Lower lobe of right lung (tissue), 2 donors: ENCODE data around the gene ARHGAP22. TPM values are rescaled to one million over a fixed set of nuclear protein-coding genes. Genes with fewer than 3 reads are reported as not detected.

Source experiments
- ATAC-seq, 2 donors: fragments of 200-7000 bp; cut with Tn5 transposase; one replicate each; pipeline ENCODE4 v1.9.1; 2020 to 2022; ENCODE audit warnings: mild to moderate bottlenecking in 2 of 2, moderate library complexity in 2 of 2
- DNase-seq: peaks from one replicate; pipeline ENCODE4 v3.0.0-alpha.2; 2020
- H3K27ac ChIP-seq: fragments of 200-600 bp; one replicate; pipeline ENCODE4 v1.8.0; 2022
- H3K27me3 ChIP-seq: fragments of 200-600 bp; one replicate; pipeline ENCODE4 v1.8.0; 2022; ENCODE audit warnings: low read depth
- H3K36me3 ChIP-seq: fragments of 200-600 bp; one replicate; pipeline ENCODE4 v1.8.0; 2022; ENCODE audit warnings: mild to moderate bottlenecking
- H3K4me1 ChIP-seq: fragments of 200-600 bp; one replicate; pipeline ENCODE4 v1.8.0; 2022
- H3K4me3 ChIP-seq: fragments of 200-600 bp; one replicate; pipeline ENCODE4 v1.8.0; 2022; ENCODE audit warnings: mild to moderate bottlenecking
- H3K9me3 ChIP-seq: fragments of 200-600 bp; one replicate; pipeline ENCODE4 v1.8.0; 2022
- intact Hi-C: fragments of 100-400 bp; cut with DNase I; formaldehyde crosslinking; loops from one replicate; pipeline ENCODE4 v1.11.0; 2022
- total RNA-seq: library from RNA; stranded (reverse); fragmentation: NEBNext Ultra II Directional; extraction: Animal tissue kit (Norgen Biotek cat#: 25700); gene quantifications from one replicate; pipeline ENCODE4 v1.2.1, GENCODE V29; 2021
- TF ChIP-seq, protein P1 (sequence below): fragments of 200-600 bp; IDR thresholded peaks from one replicate; pipeline ENCODE4 v1.8.0; 2022; ENCODE audit warnings: antibody characterized with exemption, mild to moderate bottlenecking
- donor health status: DM: no; HTN: yes; CAD: no; lungs with severe emphysema.

Gene ARHGAP22
- total RNA-seq, 1 donor from 2014 or later, result 9.6 TPM

GRCh38 chr10:48612236-48612943 is 7.5 kb upstream of the ARHGAP22 start:
- no peak for DNase-seq
- TF ChIP-seq, protein P1, sequence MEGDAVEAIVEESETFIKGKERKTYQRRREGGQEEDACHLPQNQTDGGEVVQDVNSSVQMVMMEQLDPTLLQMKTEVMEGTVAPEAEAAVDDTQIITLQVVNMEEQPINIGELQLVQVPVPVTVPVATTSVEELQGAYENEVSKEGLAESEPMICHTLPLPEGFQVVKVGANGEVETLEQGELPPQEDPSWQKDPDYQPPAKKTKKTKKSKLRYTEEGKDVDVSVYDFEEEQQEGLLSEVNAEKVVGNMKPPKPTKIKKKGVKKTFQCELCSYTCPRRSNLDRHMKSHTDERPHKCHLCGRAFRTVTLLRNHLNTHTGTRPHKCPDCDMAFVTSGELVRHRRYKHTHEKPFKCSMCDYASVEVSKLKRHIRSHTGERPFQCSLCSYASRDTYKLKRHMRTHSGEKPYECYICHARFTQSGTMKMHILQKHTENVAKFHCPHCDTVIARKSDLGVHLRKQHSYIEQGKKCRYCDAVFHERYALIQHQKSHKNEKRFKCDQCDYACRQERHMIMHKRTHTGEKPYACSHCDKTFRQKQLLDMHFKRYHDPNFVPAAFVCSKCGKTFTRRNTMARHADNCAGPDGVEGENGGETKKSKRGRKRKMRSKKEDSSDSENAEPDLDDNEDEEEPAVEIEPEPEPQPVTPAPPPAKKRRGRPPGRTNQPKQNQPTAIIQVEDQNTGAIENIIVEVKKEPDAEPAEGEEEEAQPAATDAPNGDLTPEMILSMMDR, result no peak
- no peak for ATAC-seq
- H3K27me3 ChIP-seq, result no peaks in the 10 kb centered on the region
- H3K4me1 ChIP-seq, result no peaks in the 10 kb centered on the region
- no peaks in the 10 kb centered on the region for H3K9me3 ChIP-seq
- no peak overlapping the region for H3K27ac ChIP-seq
- H3K36me3 ChIP-seq, result no peaks in the 10 kb centered on the region
- H3K4me3 ChIP-seq, result no peak overlapping the region
- intact Hi-C loops, result no loop called here

GRCh38 chr10:48611133-48611532 is 6.3 kb upstream of the ARHGAP22 start:
- no peaks in the 10 kb centered on the region for H3K36me3 ChIP-seq
- H3K4me3 ChIP-seq, result no peak overlapping the region
- no peak overlapping the region for H3K27ac ChIP-seq
- DNase-seq (no peak), ATAC-seq (no peak)
- TF ChIP-seq, protein P1, result no peak
- intact Hi-C loops, result no loop called here
- peaks cover 6% of the 10 kb centered on the region for H3K4me1 ChIP-seq
- peaks cover 5% of the 10 kb centered on the region for H3K27me3 ChIP-seq
- no peaks in the 10 kb centered on the region for H3K9me3 ChIP-seq

DNA sequence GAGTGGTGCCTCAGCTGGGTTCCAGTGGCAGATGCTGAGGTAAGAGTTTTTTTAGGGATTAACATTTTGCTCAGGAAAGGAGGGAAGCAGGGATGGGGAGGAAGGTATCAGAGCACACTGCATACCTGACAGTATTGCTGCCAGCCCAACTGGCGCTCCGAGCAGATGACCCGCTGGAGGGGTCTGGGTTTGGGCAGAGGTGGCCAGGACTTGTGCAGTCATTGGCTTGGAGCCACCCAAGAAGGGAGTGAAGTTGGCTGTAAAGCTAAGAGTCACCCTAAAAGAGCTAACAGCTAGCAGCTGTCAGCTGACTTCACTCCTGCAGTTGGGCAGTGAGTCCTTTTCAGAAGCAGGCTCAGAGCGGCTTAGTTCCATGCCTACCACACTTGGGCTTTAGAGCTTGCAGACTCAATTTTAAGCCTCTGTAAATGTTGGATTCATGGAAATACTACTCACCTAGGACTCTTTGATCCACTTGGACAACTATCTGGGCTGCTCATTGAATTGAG is 5.8 kb upstream of the ARHGAP22 start:
- no peak for ATAC-seq
- Histone ChIP-seq H3K4me3 (no peak overlapping the region), H3K36me3 (no peaks in the 10 kb centered on the region), H3K4me1 (peaks cover 8% of the 10 kb centered on the region), H3K27ac (no peak overlapping the region), H3K27me3 (peaks cover 6% of the 10 kb centered on the region), H3K9me3 (no peaks in the 10 kb centered on the region)
- intact Hi-C loops, result no loop called here
- TF ChIP-seq, protein P1, result no peak
- DNase-seq, result no peak

- H3K36me3 ChIP-seq, result no peaks in the 10 kb centered on the region
- DNase-seq, result no peak
- TF ChIP-seq, protein P1, result no peak
- H3K27ac ChIP-seq, result no peak overlapping the region
- no peak for ATAC-seq
- H3K9me3 ChIP-seq, result no peaks in the 10 kb centered on the region
- H3K27me3 ChIP-seq, result peaks cover 6% of the 10 kb centered on the region
- H3K4me1 ChIP-seq, result peaks cover 12% of the 10 kb centered on the region
- H3K4me3 ChIP-seq, result no peak overlapping the region
- intact Hi-C loops, result no loop called here
Measured at GRCh38 chr10:48609899-48610584, 5.2 kb upstream of the ARHGAP22 start.

- Histone ChIP-seq H3K9me3 (no peaks in the 10 kb centered on the region), H3K4me1 (peaks cover 18% of the 10 kb centered on the region), H3K36me3 (no peaks in the 10 kb centered on the region), H3K4me3 (no peak overlapping the region), H3K27ac (no peak overlapping the region), H3K27me3 (peaks cover 6% of the 10 kb centered on the region)
- no peak for ATAC-seq
- no peak for DNase-seq
- intact Hi-C loops, result no loop called here
- TF ChIP-seq, protein P1, result no peak
Measured at GRCh38 chr10:48609441-48609840, 4.6 kb upstream of the ARHGAP22 start.
